Heart left ventricle (tissue), 16 donors: ENCODE results near the gene CNGA3. TPM values are rescaled to one million over a fixed set of nuclear protein-coding genes. Genes with fewer than 3 reads are reported as not detected.

Experiments
- ATAC-seq, 4 donors: fragments of 200-7000 bp; cut with Tn5 transposase; one replicate each; pipeline ENCODE4 v1.9.1; 2020 to 2022; ENCODE audit warnings: moderate library complexity in 4 of 4, mild to moderate bottlenecking in 3 of 4, moderate number of reproducible peaks in 1 of 4
- DNase-seq, 5 donors: peaks; one replicate each; pipeline ENCODE4 v3.0.0-alpha.2; 2020
- H3K27ac ChIP-seq, 12 donors: fragments of 200-600 bp; sonication (generic) in 4 of 12; one replicate each; pipeline versions ENCODE4 v1.5.0 to v1.8.0; 2016 to 2022; ENCODE audit warnings: mild to moderate bottlenecking in 2 of 12
- H3K27me3 ChIP-seq, 9 donors: fragments of 200-600 bp; sonication (generic) in 2 of 9; one replicate each; pipeline versions ENCODE4 v1.5.1 to v1.8.0; 2016 to 2022; ENCODE audit warnings: mild to moderate bottlenecking in 3 of 9
- H3K36me3 ChIP-seq, 9 donors: fragments of 200-600 bp; sonication (generic) in 2 of 9; one replicate each; pipeline versions ENCODE4 v1.5.0 to v1.8.0; 2018 to 2022; ENCODE audit warnings: mild to moderate bottlenecking in 2 of 9
- H3K4me1 ChIP-seq, 12 donors: fragments of 200-600 bp; sonication (generic) in 4 of 12; one replicate each; pipeline versions ENCODE4 v1.5.0 to v1.8.0; 2016 to 2022; ENCODE audit warnings: mild to moderate bottlenecking in 3 of 12
- H3K4me3 ChIP-seq, 12 donors: fragments of 200-600 bp; sonication (generic) in 4 of 12; one replicate each; pipeline versions ENCODE4 v1.5.0 to v1.8.0; 2017 to 2022; ENCODE audit warnings: mild to moderate bottlenecking in 9 of 12, moderate library complexity in 4 of 12
- H3K9me3 ChIP-seq, 12 donors: fragments of 200-600 bp; sonication (generic) in 4 of 12; one replicate each; pipeline versions ENCODE4 v1.5.0 to v1.8.0; 2016 to 2022; ENCODE audit warnings: mild to moderate bottlenecking in 1 of 12
- POLR2A ChIP-seq, 2 donors: fragments of 450-650 bp; IDR thresholded peaks; one replicate each; pipeline ENCODE4 v1.6.1; 2017; ENCODE audit warnings: antibody characterized with exemption in 2 of 2, mild to moderate bottlenecking in 2 of 2, moderate library complexity in 2 of 2
- WGBS, 4 donors: extraction: QIAGEN DNeasy Blood & Tissue Kit in 2 of 4; methylation state at CpG; one replicate each; pipeline versions ENCODE4 v1.1.5 to v1.1.7; 2013 to 2018; 5-methylcytosine and 5-hydroxymethylcytosine counted together
- intact Hi-C, 10 donors: fragments of 100-400 bp; cut with DNase I; formaldehyde crosslinking; loops; one replicate each; pipeline versions ENCODE4 v1.11.1 to v1.14.2; 2022
- polyA plus RNA-seq, 2 donors: library from polyadenylated mRNA; stranded (reverse); fragments of 200-250 nt; gene quantifications; one replicate each; pipeline ENCODE4 v1.2.3, GENCODE V29; 2013
- total RNA-seq, 9 donors: library from RNA; depleted of rRNA in 2 of 9; stranded (reverse); fragments of >200 nt in 2 of 9; fragmentation: NEBNext Ultra II Directional in 3 of 9; extraction: Animal tissue kit (Norgen Biotek cat#: 25700) in 3 of 9; gene quantifications; one replicate each; pipeline versions ENCODE4 v1.1.0 to v1.2.4, GENCODE V29; 2016 to 2023
- TF ChIP-seq, protein P1 (sequence below), 12 donors: fragments of 200-600 bp; sonication (generic) in 4 of 12; IDR thresholded peaks; one replicate each; pipeline versions ENCODE4 v1.5.0 to v1.8.0; 2018 to 2022; ENCODE audit warnings: antibody characterized with exemption in 12 of 12, mild to moderate bottlenecking in 5 of 12
- donor health status: ischemic (EF 13 %, LVEDD 7.1; RV severe dilation, severe dysfunction).
- donor health status: healthy with polysubstance abuse.
- donor health status: DM: no; HTN: yes; CAD: no.
- donor health status: DM: no; HTN: no; CAD: no.
- donor health status: ischemic (EF 25% LVEDD 6.9; RV normal size, moderate dysfunction).
- donor health status: ischemic (EF 25% LVEDD 5.7; RV mildly dilated, moderate dysfunction).
- donor health status: healthy.
- donor health status: DM: yes; HTN: yes; CAD: no.
- donor health status: ischemic (EF 35%, LVEDD 5.7; RV mildly dilated, moderate dysfunction).
- donor health status: nonischemic (EF 11% LVEDD 7.7; RV severe dilation, severe dysfunction).
- donor health status: DM: yes; HTN: yes; CAD: no.
- donor health status: PGD.
- donor health status: ischemic (EF 29% LVEDD 5.4; RV normal size, mild dysfunction).
- donor health status: nonischemic (EF 23%, LVEDD 6.1; RV moderate dilation, normal function).

The CNGA3 gene
- total and polyA plus RNA-seq, 11 donors: 0.43 TPM; not detected in 10

DNA sequence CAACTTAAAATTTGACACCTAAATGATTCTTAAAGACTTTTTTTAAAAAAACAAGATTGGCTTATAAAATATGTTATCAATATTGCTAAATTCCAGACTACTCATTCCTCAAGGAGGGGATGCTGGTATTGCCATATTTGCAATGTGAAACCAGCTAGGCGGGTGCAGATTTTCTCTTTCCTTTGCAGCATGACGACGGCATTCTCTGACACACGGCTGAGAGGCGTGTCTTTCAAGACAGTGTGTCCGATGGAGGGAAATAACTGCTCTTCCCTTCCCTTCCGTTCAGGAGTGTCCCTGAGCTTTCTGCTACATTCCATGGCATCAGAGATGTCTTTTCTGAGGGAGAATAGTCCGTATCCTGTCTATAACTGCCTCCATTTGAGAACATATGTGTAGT is 38.2 kb upstream of the CNGA3 start:
- Histone ChIP-seq H3K9me3 (no peaks in the 10 kb centered on the region), H3K4me3 (no peak overlapping the region), H3K4me1 (no peaks in the 10 kb centered on the region), H3K27me3 (peaks cover 0 to 33% (median 6%) of the 10 kb centered on the region in 9 donors), H3K36me3 (no peaks in the 10 kb centered on the region), H3K27ac (no peak overlapping the region)
- TF ChIP-seq, protein P1, sequence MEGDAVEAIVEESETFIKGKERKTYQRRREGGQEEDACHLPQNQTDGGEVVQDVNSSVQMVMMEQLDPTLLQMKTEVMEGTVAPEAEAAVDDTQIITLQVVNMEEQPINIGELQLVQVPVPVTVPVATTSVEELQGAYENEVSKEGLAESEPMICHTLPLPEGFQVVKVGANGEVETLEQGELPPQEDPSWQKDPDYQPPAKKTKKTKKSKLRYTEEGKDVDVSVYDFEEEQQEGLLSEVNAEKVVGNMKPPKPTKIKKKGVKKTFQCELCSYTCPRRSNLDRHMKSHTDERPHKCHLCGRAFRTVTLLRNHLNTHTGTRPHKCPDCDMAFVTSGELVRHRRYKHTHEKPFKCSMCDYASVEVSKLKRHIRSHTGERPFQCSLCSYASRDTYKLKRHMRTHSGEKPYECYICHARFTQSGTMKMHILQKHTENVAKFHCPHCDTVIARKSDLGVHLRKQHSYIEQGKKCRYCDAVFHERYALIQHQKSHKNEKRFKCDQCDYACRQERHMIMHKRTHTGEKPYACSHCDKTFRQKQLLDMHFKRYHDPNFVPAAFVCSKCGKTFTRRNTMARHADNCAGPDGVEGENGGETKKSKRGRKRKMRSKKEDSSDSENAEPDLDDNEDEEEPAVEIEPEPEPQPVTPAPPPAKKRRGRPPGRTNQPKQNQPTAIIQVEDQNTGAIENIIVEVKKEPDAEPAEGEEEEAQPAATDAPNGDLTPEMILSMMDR (IDR thresholded peaks at IDR 0.05): no peak
- no peak for TF ChIP-seq POLR2A (IDR thresholded peaks at IDR 0.05)
- WGBS, 4 donors: 49 to 66% (median 63%) methylated on average over 8 of the region's 8 CpGs
- no peak for ATAC-seq
- intact Hi-C loops: no loop called here
- DNase-seq: no peak

DNA sequence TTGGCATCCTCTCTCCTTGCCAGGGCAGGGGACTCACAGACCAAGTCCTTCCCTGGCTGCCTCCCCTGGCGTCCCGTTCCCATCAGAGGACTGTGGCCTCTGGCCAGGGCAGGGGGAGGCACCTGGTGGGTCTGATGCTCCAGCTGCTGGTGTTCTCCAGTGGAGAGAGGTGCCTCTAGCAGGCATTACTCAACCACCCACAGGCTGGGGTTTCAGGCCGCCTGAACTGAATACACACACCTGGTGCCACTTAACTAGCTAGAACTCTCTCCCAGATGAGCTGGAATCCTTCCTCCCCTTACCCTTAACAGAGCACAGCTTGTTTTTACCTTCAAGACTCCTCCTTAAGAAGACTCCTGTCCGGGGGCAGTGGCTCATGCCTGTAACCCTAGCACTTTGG is 37.7 kb upstream of the CNGA3 start:
- no peaks in the 10 kb centered on the region for H3K36me3 ChIP-seq
- H3K9me3 ChIP-seq: no peaks in the 10 kb centered on the region
- H3K27ac ChIP-seq: no peak overlapping the region
- intact Hi-C loops: no loop called here
- no peak for DNase-seq
- TF ChIP-seq, protein P1 (IDR thresholded peaks at IDR 0.05): no peak
- TF ChIP-seq POLR2A (IDR thresholded peaks at IDR 0.05): no peak
- WGBS, 4 donors: 75 to 90% (median 83%) methylated on average over 4 of the region's 4 CpGs
- H3K27me3 ChIP-seq: peaks cover 0 to 33% (median 6%) of the 10 kb centered on the region in 9 donors
- H3K4me3 ChIP-seq: no peak overlapping the region
- no peaks in the 10 kb centered on the region for H3K4me1 ChIP-seq
- ATAC-seq: no peak

DNA sequence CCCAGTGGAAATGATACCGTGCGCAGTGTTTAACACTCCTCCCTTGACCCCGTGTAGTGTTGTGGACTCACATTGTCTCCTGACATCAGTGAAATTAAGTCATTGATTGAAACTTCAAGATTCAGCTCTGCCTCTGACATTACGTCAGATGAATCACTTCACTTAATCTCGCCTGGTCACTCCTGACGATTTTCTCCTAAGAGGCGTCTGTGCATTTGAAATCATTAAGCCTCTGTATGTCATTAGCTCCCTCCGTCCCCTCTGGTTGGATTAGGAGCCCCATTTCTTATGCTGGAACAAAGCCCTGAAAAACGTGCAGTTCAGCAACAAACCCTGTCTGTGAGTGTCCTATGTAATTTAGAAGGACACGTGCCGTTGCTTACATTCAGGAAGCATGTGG is 36.7 kb upstream of the CNGA3 start:
- DNase-seq: no peak
- Histone ChIP-seq H3K4me1 (no peaks in the 10 kb centered on the region), H3K4me3 (no peak overlapping the region), H3K27ac (no peak overlapping the region), H3K36me3 (no peaks in the 10 kb centered on the region), H3K27me3 (peaks cover 0 to 33% (median 6%) of the 10 kb centered on the region in 9 donors), H3K9me3 (no peaks in the 10 kb centered on the region)
- TF ChIP-seq, protein P1 (IDR thresholded peaks at IDR 0.05): no peak
- TF ChIP-seq POLR2A (IDR thresholded peaks at IDR 0.05): no peak
- WGBS, 4 donors: 76 to 89% (median 83%) methylated on average over 11 of the region's 11 CpGs
- no peak for ATAC-seq
- intact Hi-C loops: no loop called here

DNA sequence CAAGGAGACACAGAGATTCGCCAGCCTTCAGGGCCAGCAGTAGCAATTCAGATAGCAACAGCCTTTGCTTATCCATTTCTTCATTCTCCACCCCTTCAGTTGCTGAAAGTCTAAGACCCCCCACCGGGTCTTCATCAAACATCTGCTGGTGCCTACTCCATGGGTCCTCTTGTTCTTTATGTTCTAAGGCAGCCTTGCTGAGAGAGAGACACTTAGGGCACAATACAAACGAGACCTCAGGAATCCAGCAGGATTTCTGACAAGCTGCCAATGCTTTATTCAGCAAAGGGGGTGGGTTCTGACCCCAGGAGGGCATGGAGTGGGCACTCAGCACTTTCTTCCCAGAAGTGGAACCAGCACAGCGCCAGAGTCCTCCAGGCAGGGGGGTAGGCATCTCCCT is 36.2 kb upstream of the CNGA3 start:
- no peak for DNase-seq
- Histone ChIP-seq H3K27me3 (peaks cover 0 to 33% (median 6%) of the 10 kb centered on the region in 9 donors), H3K4me3 (no peak overlapping the region), H3K27ac (no peak overlapping the region), H3K9me3 (no peaks in the 10 kb centered on the region), H3K36me3 (no peaks in the 10 kb centered on the region), H3K4me1 (no peaks in the 10 kb centered on the region)
- 64 to 72% (median 69%) methylated on average over 4 of the region's 4 CpGs for WGBS, 4 donors
- no peak for TF ChIP-seq POLR2A (IDR thresholded peaks at IDR 0.05)
- TF ChIP-seq, protein P1 (IDR thresholded peaks at IDR 0.05): no peak
- intact Hi-C loops: no loop called here
- ATAC-seq: no peak
